IPS-NIHi7 (cell line): ENCODE results near the gene KLHL17.
"Not testable (repeated sequence)": the region's sequence is repeated elsewhere in the genome, so short reads cannot be mapped to it uniquely, and the experiment has no call there.

Source experiments
- DNase-seq: peaks from one replicate; pipeline ENCODE4 v3.0.0; 2012; ENCODE audit warnings: mixed read lengths; ENCODE audit errors: extremely low spot score

Gene KLHL17

GRCh38 chr1:967466-968343 is 7.3 kb downstream of the KLHL17 start:
- no peak for DNase-seq

GRCh38 chr1:969260-969855 is 9.0 kb downstream of the KLHL17 start:
- DNase-seq = no peak

GRCh38 chr1:970242-970972 is 10.0 kb downstream of the KLHL17 start:
- peak; percentile 61 for DNase-seq

GRCh38 chr1:970973-971730 is 10.8 kb downstream of the KLHL17 start:
- DNase-seq = no peak

GRCh38 chr1:971751-972506 is 11.5 kb downstream of the KLHL17 start:
- no peak for DNase-seq

GRCh38 chr1:972726-973458 is 12.5 kb downstream of the KLHL17 start:
- DNase-seq = no peak

GRCh38 chr1:973459-974292 is 13.3 kb downstream of the KLHL17 start:
- DNase-seq = no peak

GRCh38 chr1:974293-974640 is 13.9 kb downstream of the KLHL17 start:
- DNase-seq = no peak

- DNase-seq = no peak
Observed at GRCh38 chr1:974687-975328, 14.4 kb downstream of the KLHL17 start.

GRCh38 chr1:975365-975764 is 15.0 kb downstream of the KLHL17 start:
- DNase-seq = no peak

- peak; percentile 91 for DNase-seq
Observed at GRCh38 chr1:975896-976683, 15.7 kb downstream of the KLHL17 start.

- not testable (repeated sequence) for DNase-seq
Observed at GRCh38 chr1:976791-977190, 16.4 kb downstream of the KLHL17 start.

- DNase-seq = no peak
Observed at GRCh38 chr1:978069-978834, 17.9 kb downstream of the KLHL17 start.

- DNase-seq = no peak
Observed at GRCh38 chr1:978835-979743, 18.7 kb downstream of the KLHL17 start.

- no peak for DNase-seq
Observed at GRCh38 chr1:979744-980072, 19.3 kb downstream of the KLHL17 start.

- DNase-seq = no peak
Observed at GRCh38 chr1:980137-980571, 19.8 kb downstream of the KLHL17 start.
